ENCODE data around the gene PEPD.

Gene PEPD

DNA sequence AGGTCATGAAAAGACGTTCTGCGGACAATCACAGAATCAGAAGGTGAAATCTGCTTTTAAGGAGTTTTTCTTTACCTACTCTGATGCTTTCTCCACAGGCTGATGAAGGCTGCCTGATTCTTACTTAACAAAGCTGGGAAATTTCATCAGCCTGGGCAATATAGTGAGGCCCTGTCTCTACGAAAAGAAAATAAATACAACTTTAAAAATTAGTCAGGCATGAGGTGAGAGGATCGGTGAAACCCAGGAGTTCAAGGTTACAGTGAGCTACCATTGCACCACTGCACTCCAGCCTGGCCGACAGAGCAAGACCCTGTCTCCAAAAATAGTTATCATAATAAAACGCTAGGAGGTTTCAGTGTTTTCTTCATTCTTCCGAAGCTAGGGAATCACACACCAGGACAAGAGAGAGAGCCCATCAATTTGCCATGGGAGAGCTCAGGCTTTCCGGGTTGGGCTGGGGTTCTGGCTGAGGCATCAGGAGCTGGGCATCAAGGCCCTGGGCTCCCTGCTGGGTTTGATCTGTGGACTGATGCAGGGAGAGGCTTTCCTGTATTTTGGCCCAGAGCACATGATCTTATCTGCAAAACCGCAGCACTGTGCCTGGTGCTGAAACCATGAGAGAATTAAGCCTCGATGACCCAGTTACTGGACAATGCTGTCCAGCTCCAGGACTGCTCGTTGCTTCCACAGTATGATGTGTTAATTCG lies 173.1 kb downstream of the PEPD start:
- Histone ChIP-seq H3K27me3 (ENCODE audit: control insufficient read depth in 1 of 2, insufficient read depth in 2 of 2, low read length in 2 of 2) (no peaks in the 10 kb centered on the region), H3K4me3 (ENCODE audit: low read depth in 1 of 2, low read length in 2 of 2) (no peak overlapping the region), H3K9me3 (ENCODE audit: low read length) (no peaks in the 10 kb centered on the region), H3K27ac (ENCODE audit: low read depth, low read length) (no peak overlapping the region), H3K9ac (ENCODE audit: low read length) (no peak overlapping the region), H3K4me1 (ENCODE audit: insufficient read depth, low read length) (peaks cover 9% of the 10 kb centered on the region), H3K36me3 (ENCODE audit: insufficient read depth, low read length) (no peaks in the 10 kb centered on the region)

DNA sequence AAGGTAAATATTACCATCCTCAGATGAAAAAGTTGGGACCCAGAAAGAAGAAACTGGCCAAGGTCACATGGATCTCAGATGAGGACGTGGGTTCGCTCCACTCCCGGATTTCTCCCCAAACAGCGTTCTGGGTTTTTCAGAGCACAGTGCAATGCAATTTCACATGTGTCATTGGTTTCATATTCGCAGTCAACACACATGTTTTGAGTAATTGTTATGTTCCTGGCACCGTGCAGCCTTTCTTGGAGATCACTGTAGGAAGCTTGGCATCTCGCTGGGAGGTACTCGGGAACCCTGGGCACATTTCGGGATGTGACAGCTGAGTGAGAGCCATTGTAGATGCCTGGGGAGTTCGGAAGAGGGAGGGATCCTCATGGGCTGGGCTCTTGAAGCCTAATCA lies 174.3 kb downstream of the PEPD start:
- no peaks in the 10 kb centered on the region for H3K36me3 ChIP-seq (ENCODE audit: insufficient read depth, low read length)
- H3K4me3 ChIP-seq (ENCODE audit: low read depth in 1 of 2, low read length in 2 of 2): no peak overlapping the region

DNA sequence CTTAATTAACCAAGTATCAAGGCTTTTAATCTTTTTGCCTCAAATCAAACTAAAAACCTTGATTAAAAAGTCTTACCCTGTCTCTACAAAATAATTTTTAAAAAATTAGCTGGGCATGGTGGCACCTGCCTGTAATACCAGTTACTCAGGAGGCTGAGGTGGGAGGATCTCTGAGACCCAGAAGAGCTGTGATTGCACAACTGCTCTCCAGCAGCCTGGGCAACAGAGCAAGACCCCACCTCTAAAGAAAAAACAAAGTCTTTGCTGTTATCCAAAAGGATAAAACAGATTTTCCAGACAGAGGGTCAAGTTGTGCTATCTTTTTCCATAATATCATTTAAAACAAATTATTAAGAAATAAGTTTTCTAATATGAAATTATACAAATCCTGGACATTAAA lies 174.9 kb downstream of the PEPD start:
- no peaks in the 10 kb centered on the region for H3K27me3 ChIP-seq (ENCODE audit: control insufficient read depth in 1 of 2, insufficient read depth in 2 of 2, low read length in 2 of 2)
- H3K4me1 ChIP-seq (ENCODE audit: insufficient read depth, low read length): peaks cover 9% of the 10 kb centered on the region
- no peak overlapping the region for H3K9ac ChIP-seq (ENCODE audit: low read length)
- no peak overlapping the region for H3K4me3 ChIP-seq (ENCODE audit: low read depth in 1 of 2, low read length in 2 of 2)
- no peaks in the 10 kb centered on the region for H3K9me3 ChIP-seq (ENCODE audit: low read length)
- no peaks in the 10 kb centered on the region for H3K36me3 ChIP-seq (ENCODE audit: insufficient read depth, low read length)
- no peak overlapping the region for H3K27ac ChIP-seq (ENCODE audit: low read depth, low read length)

More for the DNA sequence above, 174.3 kb downstream of the PEPD start:
- no peak overlapping the region for H3K27ac ChIP-seq (ENCODE audit: low read depth, low read length)
- H3K9me3 ChIP-seq (ENCODE audit: low read length): no peaks in the 10 kb centered on the region
- H3K27me3 ChIP-seq (ENCODE audit: control insufficient read depth in 1 of 2, insufficient read depth in 2 of 2, low read length in 2 of 2): no peaks in the 10 kb centered on the region
- H3K9ac ChIP-seq (ENCODE audit: low read length): no peak overlapping the region
- H3K4me1 ChIP-seq (ENCODE audit: insufficient read depth, low read length): peaks cover 9% of the 10 kb centered on the region

DNA sequence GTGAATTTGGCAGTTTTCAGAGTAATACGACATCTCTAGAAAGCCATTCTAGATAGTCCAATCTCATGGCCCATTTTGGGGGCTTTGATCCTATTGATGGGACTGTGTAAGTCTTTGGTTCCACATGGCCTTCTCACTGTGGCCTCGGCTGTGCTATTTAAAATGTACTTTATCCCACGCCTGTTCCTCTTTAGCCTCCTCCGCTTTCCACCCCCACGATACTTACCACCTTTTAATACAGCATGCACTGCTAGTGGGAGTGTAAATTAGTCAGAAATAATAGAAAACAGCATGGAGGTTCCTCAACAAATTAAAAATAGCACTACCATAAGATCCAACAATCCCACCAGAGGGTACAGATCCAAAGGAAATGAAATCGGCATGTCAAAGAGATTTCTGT lies 176.4 kb downstream of the PEPD start:
- Histone ChIP-seq H3K27me3 (ENCODE audit: control insufficient read depth in 1 of 2, insufficient read depth in 2 of 2, low read length in 2 of 2) (no peaks in the 10 kb centered on the region), H3K4me3 (ENCODE audit: low read depth in 1 of 2, low read length in 2 of 2) (no peak overlapping the region), H3K9ac (ENCODE audit: low read length) (no peak overlapping the region), H3K27ac (ENCODE audit: low read depth, low read length) (no peak overlapping the region), H3K36me3 (ENCODE audit: insufficient read depth, low read length) (no peaks in the 10 kb centered on the region), H3K9me3 (ENCODE audit: low read length) (no peaks in the 10 kb centered on the region), H3K4me1 (ENCODE audit: insufficient read depth, low read length) (peaks cover 9% of the 10 kb centered on the region)

DNA sequence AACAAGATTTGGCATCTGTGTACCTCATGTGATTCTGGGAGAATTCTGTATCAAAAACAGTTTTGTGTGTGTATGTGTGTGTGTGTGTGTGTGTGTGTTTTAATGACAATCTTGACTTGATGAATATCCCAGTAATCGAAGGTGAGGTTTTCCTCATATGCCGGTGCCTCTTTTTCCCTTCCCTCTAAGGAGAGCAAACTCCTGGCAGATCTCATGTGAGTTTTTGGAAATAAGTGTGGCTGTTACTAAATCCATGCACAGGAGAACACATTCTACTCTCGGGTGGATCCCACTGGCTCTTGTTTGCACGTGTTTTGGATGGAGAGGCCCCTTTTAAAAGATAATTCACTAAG lies 177.0 kb downstream of the PEPD start:
- Histone ChIP-seq H3K9me3 (ENCODE audit: low read length) (no peaks in the 10 kb centered on the region), H3K9ac (ENCODE audit: low read length) (no peak overlapping the region), H3K4me3 (ENCODE audit: low read depth in 1 of 2, low read length in 2 of 2) (no peak overlapping the region), H3K27me3 (ENCODE audit: control insufficient read depth in 1 of 2, insufficient read depth in 2 of 2, low read length in 2 of 2) (no peaks in the 10 kb centered on the region), H3K4me1 (ENCODE audit: insufficient read depth, low read length) (peaks cover 9% of the 10 kb centered on the region), H3K27ac (ENCODE audit: low read depth, low read length) (no peak overlapping the region), H3K36me3 (ENCODE audit: insufficient read depth, low read length) (no peaks in the 10 kb centered on the region)

DNA sequence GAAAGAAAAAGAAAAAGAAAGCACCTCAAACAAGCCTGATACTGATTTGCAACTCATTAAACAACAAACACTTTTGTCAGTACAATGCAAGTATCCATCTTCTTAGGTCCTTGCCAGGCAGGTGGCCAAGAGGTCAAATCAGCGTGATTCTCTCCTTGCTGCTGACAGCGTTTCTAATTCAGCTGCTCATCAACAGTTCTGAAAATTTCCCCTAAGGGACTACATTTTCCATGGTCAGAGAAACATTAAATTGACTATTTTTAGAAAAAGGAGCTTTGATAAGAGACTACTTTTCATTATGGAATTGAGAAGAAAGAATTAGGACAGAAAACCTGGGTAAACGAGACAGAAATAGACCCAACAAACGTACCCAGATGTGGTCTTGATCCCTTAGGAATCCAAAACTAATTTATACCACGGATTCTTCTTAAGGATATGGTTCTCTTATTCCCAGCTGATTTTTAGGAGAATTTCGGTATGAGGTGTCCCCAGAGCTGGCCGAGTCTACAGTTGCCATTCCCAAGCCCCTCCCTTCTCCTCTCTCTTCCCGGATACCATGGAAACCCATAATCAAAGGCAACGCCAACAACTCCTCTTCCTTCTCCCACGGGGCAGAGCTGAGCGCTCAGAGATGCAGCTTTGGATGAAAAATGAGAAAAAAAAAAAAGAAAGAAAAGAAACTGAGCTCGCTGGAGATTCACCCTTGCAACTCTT lies 177.6 kb downstream of the PEPD start:
- Histone ChIP-seq H3K4me3 (ENCODE audit: low read depth in 1 of 2, low read length in 2 of 2) (no peak overlapping the region), H3K4me1 (ENCODE audit: insufficient read depth, low read length) (peaks cover 9% of the 10 kb centered on the region), H3K36me3 (ENCODE audit: insufficient read depth, low read length) (no peaks in the 10 kb centered on the region), H3K9me3 (ENCODE audit: low read length) (no peaks in the 10 kb centered on the region), H3K9ac (ENCODE audit: low read length) (no peak overlapping the region), H3K27ac (ENCODE audit: low read depth, low read length) (no peak overlapping the region), H3K27me3 (ENCODE audit: control insufficient read depth in 1 of 2, insufficient read depth in 2 of 2, low read length in 2 of 2) (no peaks in the 10 kb centered on the region)

DNA sequence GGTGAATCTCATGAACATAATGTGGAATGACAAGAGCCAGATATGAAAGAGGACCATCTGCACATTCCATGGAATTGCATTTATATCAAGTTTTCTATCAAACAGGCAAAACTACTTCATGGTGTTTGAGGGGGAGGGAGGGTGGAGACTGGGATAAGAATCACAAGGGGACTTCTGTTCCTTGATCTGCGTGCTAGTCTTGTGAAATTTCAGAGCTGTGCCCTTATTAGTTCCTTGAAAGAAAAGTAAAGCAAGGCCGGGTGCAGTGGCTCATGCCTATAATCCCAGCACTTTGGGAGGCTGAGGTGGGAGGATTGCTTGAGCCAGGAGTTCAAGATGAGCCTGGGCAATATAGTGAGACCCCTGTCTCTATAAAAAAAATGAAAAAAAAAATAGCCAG lies 178.3 kb downstream of the PEPD start:
- H3K4me3 ChIP-seq (ENCODE audit: low read depth in 1 of 2, low read length in 2 of 2): no peak overlapping the region
- no peaks in the 10 kb centered on the region for H3K9me3 ChIP-seq (ENCODE audit: low read length)
- H3K27me3 ChIP-seq (ENCODE audit: control insufficient read depth in 1 of 2, insufficient read depth in 2 of 2, low read length in 2 of 2): no peaks in the 10 kb centered on the region
- peaks cover 9% of the 10 kb centered on the region for H3K4me1 ChIP-seq (ENCODE audit: insufficient read depth, low read length)
- H3K36me3 ChIP-seq (ENCODE audit: insufficient read depth, low read length): no peaks in the 10 kb centered on the region
- H3K9ac ChIP-seq (ENCODE audit: low read length): no peak overlapping the region
- no peak overlapping the region for H3K27ac ChIP-seq (ENCODE audit: low read depth, low read length)

DNA sequence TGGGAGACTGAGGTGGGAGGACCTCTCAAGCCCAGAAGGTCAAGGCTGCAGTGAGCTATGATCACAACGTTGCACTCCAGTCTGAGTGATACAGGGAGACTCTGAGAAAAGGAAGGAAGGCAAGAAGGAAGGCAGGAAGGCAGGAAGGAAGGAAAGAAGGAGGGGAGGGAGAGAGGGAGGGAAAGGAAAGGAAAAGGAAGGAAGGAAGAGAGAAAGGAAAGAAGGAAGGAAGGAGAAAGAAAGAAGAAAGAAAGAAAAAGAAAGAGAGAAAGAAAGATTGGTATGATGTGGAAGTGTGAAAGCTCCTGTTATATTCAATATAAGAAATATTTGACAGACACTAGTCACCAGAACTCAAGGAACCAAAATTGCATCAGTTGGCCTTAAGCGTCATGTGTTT lies 180.6 kb downstream of the PEPD start:
- Histone ChIP-seq H3K27ac (ENCODE audit: low read depth, low read length) (no peak overlapping the region), H3K9ac (ENCODE audit: low read length) (no peak overlapping the region), H3K9me3 (ENCODE audit: low read length) (no peaks in the 10 kb centered on the region), H3K36me3 (ENCODE audit: insufficient read depth, low read length) (no peaks in the 10 kb centered on the region), H3K4me3 (ENCODE audit: low read depth in 1 of 2, low read length in 2 of 2) (no peak overlapping the region), H3K4me1 (ENCODE audit: insufficient read depth, low read length) (peaks cover 9% of the 10 kb centered on the region), H3K27me3 (ENCODE audit: control insufficient read depth in 1 of 2, insufficient read depth in 2 of 2, low read length in 2 of 2) (no peaks in the 10 kb centered on the region)

DNA sequence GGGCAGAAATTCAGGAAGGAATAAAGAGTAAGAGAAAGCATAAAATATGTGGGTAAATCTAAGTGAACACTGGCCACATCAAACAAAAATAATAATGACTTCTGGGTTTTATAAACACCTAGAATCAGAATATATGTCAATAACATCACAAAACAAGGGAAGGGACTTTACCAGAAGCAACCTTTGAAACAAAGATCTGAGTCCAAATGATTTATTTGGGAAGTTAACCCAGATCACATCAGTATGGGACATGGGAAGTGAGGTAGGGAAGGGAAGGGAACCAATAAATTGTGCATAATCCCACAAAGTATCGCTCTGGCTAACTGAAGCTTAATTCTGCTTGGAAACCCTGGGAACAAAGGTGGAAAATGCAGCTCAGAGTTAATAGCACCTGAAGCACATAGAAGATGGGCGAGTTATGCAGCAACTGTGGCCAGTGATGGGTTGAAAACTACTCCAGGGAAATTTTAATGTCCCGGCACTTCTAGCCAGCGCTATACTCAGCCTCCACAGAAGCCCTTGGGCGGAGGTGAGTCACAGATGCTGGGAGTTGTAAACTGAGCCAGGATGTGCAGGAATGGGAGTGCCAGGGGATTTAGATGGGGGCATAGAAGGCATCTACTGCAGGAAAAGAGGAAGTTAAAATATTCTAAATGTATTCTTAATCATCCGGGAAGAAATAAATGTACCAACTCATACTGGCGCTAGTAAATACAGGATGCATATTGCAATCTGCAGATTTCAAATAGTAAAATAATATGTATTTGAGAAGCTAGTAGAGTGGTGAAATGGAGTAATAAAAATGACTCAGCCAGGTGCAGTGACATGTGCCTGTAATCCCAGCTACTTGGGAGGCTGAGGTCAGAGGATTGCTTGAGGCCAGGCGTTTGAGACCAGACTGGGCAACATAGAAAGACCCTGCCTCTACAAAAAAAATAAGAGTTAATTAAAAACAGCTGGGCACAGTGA lies 182.3 kb downstream of the PEPD start:
- no peak overlapping the region for H3K27ac ChIP-seq (ENCODE audit: low read depth, low read length)
- H3K27me3 ChIP-seq (ENCODE audit: control insufficient read depth in 1 of 2, insufficient read depth in 2 of 2, low read length in 2 of 2): no peaks in the 10 kb centered on the region
- no peaks in the 10 kb centered on the region for H3K36me3 ChIP-seq (ENCODE audit: insufficient read depth, low read length)
- no peak overlapping the region for H3K4me3 ChIP-seq (ENCODE audit: low read depth in 1 of 2, low read length in 2 of 2)
- H3K9ac ChIP-seq (ENCODE audit: low read length): no peak overlapping the region
- H3K9me3 ChIP-seq (ENCODE audit: low read length): no peaks in the 10 kb centered on the region
- H3K4me1 ChIP-seq (ENCODE audit: insufficient read depth, low read length): peaks cover 4% of the 10 kb centered on the region

Measured in muscle layer of colon (tissue), 2 donors.